HepG2 (cell line): ENCODE data around the gene CDH8. TPM values are rescaled to one million over a fixed set of nuclear protein-coding genes. Genes with fewer than 3 reads are reported as not detected.
A peak's percentile ranks its signal among the peaks of the same experiment; 100 is the strongest.

Experiments
- ATAC-seq: fragments of 200-7000 bp; cut with Tn5 transposase; 3 replicates; pipeline ENCODE4 v1.9.1; 2020; ENCODE audit warnings: mild to moderate bottlenecking, moderate library complexity
- BruUV-seq: library from RNA; stranded (reverse); fragments of 400-500 nt; replicated peaks from 2 replicates; lab custom pipeline; 2021; lab: Mats Ljungman, UMichigan
- CTCF ChIA-PET: fragments of 300-600 bp; formaldehyde crosslinking; extraction: SDS; loops from one replicate; lab custom pipeline; 2021; ENCODE audit warnings: low total read pairs, inconsistent platforms, low intra/inter-chr PET ratio; lab: Yijun Ruan, JAX
- POLR2A ChIA-PET: fragments of 350-600 bp; sonication (Branson Sonifier 250); formaldehyde crosslinking; loops from one replicate; lab custom pipeline; 2020; ENCODE audit warnings: antibody characterized with exemption, inconsistent platforms; lab: Yijun Ruan, JAX
- DNase-seq: peaks from one replicate; pipeline ENCODE4 v3.0.0-alpha.2; 2015; ENCODE audit warnings: low spot score
- FAIRE-seq: peaks from 3 replicates; lab custom pipeline; 2011; peaks lifted over from hg19 to GRCh38; lab: Jason Lieb, UNC
- H2AFZ ChIP-seq: one replicate; pipeline ENCODE4 v1.6.1; 2011; ENCODE audit warnings: low read length, inconsistent platforms
- H3K27ac ChIP-seq: fragments of 300-600 bp; 3 replicates; pipeline ENCODE4 v1.8.0; 2011; ENCODE audit warnings: mixed run types, mild to moderate bottlenecking, mixed read lengths, low read length, inconsistent platforms; ENCODE audit not compliant: insufficient read depth; ENCODE audit errors: extremely low read length
- H3K27me3 ChIP-seq, 2 experiments: fragments of 200-600 bp in 1 of 2; 2 replicates in 1 of 2; 3 replicates in 1 of 2; pipeline versions ENCODE4 v1.6.0 to v1.8.0; 2011; ENCODE audit warnings: low read length in 2 of 2, mild to moderate bottlenecking in 2 of 2, moderate library complexity in 2 of 2, inconsistent platforms in 1 of 2; ENCODE audit not compliant: insufficient read depth in 2 of 2, control insufficient read depth in 1 of 2
- H3K36me3 ChIP-seq, 2 experiments: fragments of 200-600 bp in 1 of 2; replicated peaks in 1 of 2; 2 replicates in 1 of 2; 3 replicates in 1 of 2; pipeline versions ENCODE4 v1.5.1 to v1.8.0; 2011; ENCODE audit warnings: low read length in 2 of 2, inconsistent platforms in 1 of 2; ENCODE audit not compliant: insufficient read depth in 2 of 2, control insufficient read depth in 1 of 2
- H3K4me1 ChIP-seq: 2 replicates; pipeline ENCODE4 v1.5.1; 2012; ENCODE audit warnings: low read length, inconsistent platforms; ENCODE audit not compliant: insufficient read depth
- H3K4me2 ChIP-seq: 2 replicates; pipeline ENCODE4 v1.6.0; 2011; ENCODE audit warnings: low read depth, low read length, inconsistent platforms
- H3K4me3 ChIP-seq, 3 experiments: fragments of 200-600 bp in 1 of 3; sonication (generic), shearing (Covaris generic) in 1 of 3; replicated peaks in 1 of 3; 2 replicates each; pipeline ENCODE4 v1.5.1; 2011 to 2016; ENCODE audit warnings: low read length in 3 of 3, inconsistent platforms in 2 of 3, low read depth in 2 of 3, mild to moderate bottlenecking in 2 of 3, control low read depth in 1 of 3, mixed read lengths in 1 of 3; ENCODE audit not compliant: insufficient read depth in 1 of 3
- H3K79me2 ChIP-seq: one replicate; pipeline ENCODE4 v1.6.1; 2011; ENCODE audit warnings: low read length, inconsistent platforms; ENCODE audit not compliant: insufficient read depth
- H3K9ac ChIP-seq: 2 replicates; pipeline ENCODE4 v1.6.0; 2011; ENCODE audit warnings: mild to moderate bottlenecking, low read depth, low read length, inconsistent platforms; ENCODE audit not compliant: insufficient read depth
- H3K9me3 ChIP-seq: 2 replicates; pipeline ENCODE4 v1.5.1; 2012; ENCODE audit warnings: mild to moderate bottlenecking, low read length
- H4K20me1 ChIP-seq: 2 replicates; pipeline ENCODE4 v1.6.0; 2011; ENCODE audit warnings: inconsistent platforms, mild to moderate bottlenecking, low read length, moderate library complexity; ENCODE audit not compliant: insufficient read depth
- ARHGAP35 ChIP-seq: sonication (generic); formaldehyde crosslinking; IDR thresholded peaks from 2 replicates; pipeline ENCODE4 v1.9.0; 2022; ENCODE audit warnings: mild to moderate bottlenecking, inconsistent platforms, moderate library complexity, missing genetic modification reagents, borderline replicate concordance
- BHLHE40 ChIP-seq: IDR thresholded peaks from 2 replicates; pipeline ENCODE4 v1.6.1; 2011; ENCODE audit warnings: low read length, improper control_type of control experiment
- DBP ChIP-seq: sonication (generic); formaldehyde crosslinking; IDR thresholded peaks from 2 replicates; pipeline ENCODE4 v1.4.0; 2020; ENCODE audit warnings: missing genetic modification reagents; ENCODE audit errors: not compliant biosample characterization
- DPF2 ChIP-seq: sonication (generic); formaldehyde crosslinking; IDR thresholded peaks from 2 replicates; pipeline ENCODE4 v1.4.0; 2020; ENCODE audit warnings: mild to moderate bottlenecking, low read depth, missing genetic modification reagents, borderline replicate concordance
- JUN ChIP-seq: sonication (generic); formaldehyde crosslinking; IDR thresholded peaks from 2 replicates; pipeline ENCODE4 v1.4.0; 2020; ENCODE audit warnings: mild to moderate bottlenecking, missing genetic modification reagents
- KDM5B ChIP-seq: sonication (generic); formaldehyde crosslinking; IDR thresholded peaks from 2 replicates; pipeline ENCODE4 v1.4.0; 2020; ENCODE audit warnings: missing genetic modification reagents, mild to moderate bottlenecking, borderline replicate concordance
- MAFF ChIP-seq: IDR thresholded peaks from 2 replicates; pipeline ENCODE4 v1.6.1; 2011; ENCODE audit warnings: low read depth, low read length, improper control_type of control experiment
- MAFK ChIP-seq, 2 experiments: IDR thresholded peaks in 1 of 2; conservative IDR thresholded peaks in 1 of 2; 2 replicates each; pipeline ENCODE4 v1.6.1; 2011; ENCODE audit warnings: improper control_type of control experiment in 2 of 2, low read length in 2 of 2
- NAIF1 ChIP-seq: sonication (generic); formaldehyde crosslinking; IDR thresholded peaks from 2 replicates; pipeline ENCODE4 v1.5.0; 2020; ENCODE audit warnings: mild to moderate bottlenecking, missing genetic modification reagents, borderline replicate concordance
- NFE2L2 ChIP-seq: fragments of 150-350 bp; IDR thresholded peaks from 2 replicates; pipeline ENCODE4 v1.6.1; 2014; ENCODE audit warnings: low read length
- ONECUT2 ChIP-seq: sonication (generic); formaldehyde crosslinking; IDR thresholded peaks from 2 replicates; pipeline ENCODE4 v1.4.0; 2020; ENCODE audit warnings: missing genetic modification reagents
- PATZ1 ChIP-seq: sonication (generic); formaldehyde crosslinking; IDR thresholded peaks from 2 replicates; pipeline ENCODE4 v1.4.0; 2020; ENCODE audit warnings: missing genetic modification reagents
- SAP130 ChIP-seq: IDR thresholded peaks from 2 replicates; pipeline ENCODE4 v1.6.1; 2016; ENCODE audit warnings: low read depth
- SIX4 ChIP-seq: sonication (generic); formaldehyde crosslinking; IDR thresholded peaks from 2 replicates; pipeline ENCODE4 v1.4.0; 2020; ENCODE audit warnings: missing genetic modification reagents
- SMARCE1 ChIP-seq: fragments of 450-650 bp; IDR thresholded peaks from 2 replicates; pipeline ENCODE4 v1.6.1; 2017; ENCODE audit warnings: borderline replicate concordance
- SOX6 ChIP-seq, 2 experiments: fragments of 450-650 bp in 1 of 2; sonication (generic) in 1 of 2; formaldehyde crosslinking in 1 of 2; IDR thresholded peaks; 2 replicates each; pipeline versions ENCODE4 v1.4.0 to v1.6.1; 2017 to 2020; ENCODE audit warnings: antibody characterized with exemption in 1 of 2, mild to moderate bottlenecking in 1 of 2, missing genetic modification reagents in 1 of 2
- TBX3 ChIP-seq: fragments of 450-650 bp; IDR thresholded peaks from 2 replicates; pipeline ENCODE4 v1.6.1; 2017; ENCODE audit warnings: antibody characterized with exemption, mild to moderate bottlenecking, inconsistent platforms, borderline replicate concordance
- TGIF2 ChIP-seq: IDR thresholded peaks from 2 replicates; pipeline ENCODE4 v1.6.1; 2016; ENCODE audit warnings: control low read depth, missing compliant biosample characterization
- ZFP82 ChIP-seq: sonication (generic); formaldehyde crosslinking; IDR thresholded peaks from 2 replicates; pipeline ENCODE4 v1.5.1; 2020; ENCODE audit warnings: mild to moderate bottlenecking, missing genetic modification reagents, borderline replicate concordance
- ZNF331 ChIP-seq: sonication (generic); formaldehyde crosslinking; IDR thresholded peaks from 2 replicates; pipeline ENCODE4 v1.4.0; 2020; ENCODE audit warnings: missing genetic modification reagents
- ZNF44 ChIP-seq: sonication (generic); formaldehyde crosslinking; IDR thresholded peaks from 2 replicates; pipeline ENCODE4 v1.5.1; 2020; ENCODE audit warnings: mild to moderate bottlenecking, missing genetic modification reagents
- ZNF589 ChIP-seq: sonication (generic); formaldehyde crosslinking; conservative IDR thresholded peaks from 2 replicates; pipeline ENCODE4 v1.8.0; 2022; ENCODE audit warnings: mild to moderate bottlenecking, moderate library complexity, missing genetic modification reagents
- ZNF850 ChIP-seq: sonication (generic); formaldehyde crosslinking; conservative IDR thresholded peaks from 2 replicates; pipeline ENCODE4 v1.9.0; 2021; ENCODE audit warnings: mild to moderate bottlenecking, missing genetic modification reagents
- ZZZ3 ChIP-seq: sonication (generic); formaldehyde crosslinking; IDR thresholded peaks from 2 replicates; pipeline ENCODE4 v1.4.0; 2020; ENCODE audit warnings: missing genetic modification reagents, mild to moderate bottlenecking, borderline replicate concordance
- WGBS: methylation state at CpG from one replicate; pipeline ENCODE4 v1.1.6; 2017; ENCODE audit warnings: low lambda C conversion rate; 5-methylcytosine and 5-hydroxymethylcytosine counted together
- in situ Hi-C: cut with HindIII; loops from 2 replicates; pipeline ENCODE4 v1.10.0; 2017; ENCODE audit warnings: low pct_unique_long_range_greater_than_20kb; ENCODE audit not compliant: extremely low pct_ligation_motif_present
- intact Hi-C: fragments of 100-400 bp; cut with micrococcal nuclease; formaldehyde crosslinking; loops from one replicate; pipeline ENCODE4 v1.10.0; 2022; ENCODE audit not compliant: unreplicated experiment
- polyA plus RNA-seq, 8 experiments: library from polyadenylated mRNA; depleted of rRNA in 3 of 8; stranded (reverse) in 7 of 8; unstranded in 1 of 8; fragments of >200 nt; fragmentation: Illumina TruSeq in 4 of 8; extraction: Trizol in 4 of 8; gene quantifications; 2 replicates each; pipeline versions ENCODE4 v1.2.1 to v1.2.3, GENCODE V29; 2011 to 2016; ENCODE audit warnings: low read depth in 4 of 8, missing spikeins in 1 of 8, mixed read lengths in 1 of 8; ENCODE audit not compliant: insufficient read depth in 1 of 8
- total RNA-seq, 5 experiments: library from RNA; depleted of rRNA; stranded (reverse); fragments of >200 nt; fragmentation: Illumina TruSeq; extraction: Trizol; gene quantifications; 2 replicates each; pipeline ENCODE4 v1.2.3, GENCODE V29; 2016; ENCODE audit warnings: low read depth in 1 of 5

CDH8 gene
- total and polyA plus RNA-seq, 2 of the 13 experiments (the other 11 are each of a cell fraction or from before 2014, with no cell fraction given) = not detected

GRCh38 chr16:61820820-61821219, 215.4 kb downstream of the CDH8 start:
- H3K4me1 ChIP-seq = no peaks in the 10 kb centered on the region
- 0% methylated on average over 2 of the region's 2 CpGs for WGBS
- H3K79me2 ChIP-seq = no peaks in the 10 kb centered on the region
- no peaks in the 10 kb centered on the region for H3K36me3 ChIP-seq
- ATAC-seq (no peak), FAIRE-seq (no peak), DNase-seq (no peak)
- H3K4me3 ChIP-seq = no peak overlapping the region
- no peak overlapping the region for H3K9ac ChIP-seq
- in situ Hi-C loops = no loop called here
- ChIA-PET CTCF (no interaction called here), POLR2A (no interaction called here)
- no peak overlapping the region for H3K27ac ChIP-seq
- no peaks in the 10 kb centered on the region for H3K27me3 ChIP-seq
- no peak overlapping the region for H3K4me2 ChIP-seq
- no TSS peak for BruUV-seq
- H3K9me3 ChIP-seq = peaks cover 20% of the 10 kb centered on the region
- no peak overlapping the region for H2AFZ ChIP-seq
- intact Hi-C loops = no loop called here
- no peak for TF ChIP-seq JUN (CRISPR knock-in tag)
- TF ChIP-seq ZZZ3 = no peak
- TF ChIP-seq BHLHE40 = no peak
- TF ChIP-seq SIX4 (CRISPR knock-in tag) = no peak
- TF ChIP-seq SAP130 (CRISPR knock-in tag) = no peak
- no peak for TF ChIP-seq PATZ1 (CRISPR knock-in tag)
- peak; percentile 80 for TF ChIP-seq MAFF
- no peak for TF ChIP-seq ZNF850 (CRISPR knock-in tag)
- TF ChIP-seq ONECUT2 (CRISPR knock-in tag) = no peak
- no peak for TF ChIP-seq TGIF2
- TF ChIP-seq SOX6 (IDR thresholded peaks at IDR 0.05) = no peak
- no peak for TF ChIP-seq SOX6 (CRISPR knock-in tag; IDR thresholded peaks at IDR 0.05)
- TF ChIP-seq ZNF44 (CRISPR knock-in tag) = no peak
- TF ChIP-seq KDM5B (CRISPR knock-in tag) = no peak
- no peak for TF ChIP-seq ZNF331
- TF ChIP-seq TBX3 = no peak
- no peak for TF ChIP-seq NAIF1 (CRISPR knock-in tag)
- TF ChIP-seq ZNF589 (CRISPR knock-in tag) = no peak
- TF ChIP-seq SMARCE1 = no peak
- TF ChIP-seq DBP (CRISPR knock-in tag) = no peak
- peak; percentile 66; the same call in 1 of the 2 replicates for TF ChIP-seq NFE2L2
- no peak for TF ChIP-seq ARHGAP35 (CRISPR knock-in tag)
- TF ChIP-seq DPF2 (CRISPR knock-in tag) = no peak
- TF ChIP-seq MAFK (conservative IDR thresholded peaks at IDR 0.05 in 1 of 2, IDR thresholded peaks at IDR 0.05 in 1 of 2; ENCODE audit: low read length in 2 of 2) = peak; percentile 87 to 89
- no peak for TF ChIP-seq ZFP82 (CRISPR knock-in tag)
- H4K20me1 ChIP-seq = no peaks in the 10 kb centered on the region
